GM12874 (cell line): ENCODE data around the gene ZFYVE9.

Experiments
- TF ChIP-seq, protein P1 (sequence below): IDR thresholded peaks from 2 replicates; pipeline ENCODE4 v1.5.1; 2011; ENCODE audit warnings: low read depth, mild to moderate bottlenecking, control low read depth, low read length, moderate library complexity; ENCODE audit not compliant: insufficient read depth

ZFYVE9 gene

DNA sequence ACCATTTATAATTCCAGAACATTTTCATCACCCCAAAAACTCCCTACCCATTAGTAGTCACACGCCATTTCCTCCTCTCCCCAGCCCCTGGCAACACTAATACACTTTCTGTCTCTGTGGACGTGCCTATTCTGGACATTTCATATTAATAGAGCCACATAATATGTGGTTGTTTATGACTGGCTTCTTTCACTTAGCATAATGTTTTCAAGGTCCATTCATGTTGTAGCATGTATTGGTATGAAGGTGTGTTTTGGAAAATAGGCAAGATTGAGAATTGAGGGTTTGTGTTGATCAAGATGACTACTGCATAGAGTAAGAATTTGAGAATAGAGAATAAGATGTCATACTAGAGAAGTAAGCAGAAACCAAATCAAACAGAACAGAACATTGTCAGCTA lies 67.5 kb downstream of the ZFYVE9 start:
- TF ChIP-seq, protein P1, sequence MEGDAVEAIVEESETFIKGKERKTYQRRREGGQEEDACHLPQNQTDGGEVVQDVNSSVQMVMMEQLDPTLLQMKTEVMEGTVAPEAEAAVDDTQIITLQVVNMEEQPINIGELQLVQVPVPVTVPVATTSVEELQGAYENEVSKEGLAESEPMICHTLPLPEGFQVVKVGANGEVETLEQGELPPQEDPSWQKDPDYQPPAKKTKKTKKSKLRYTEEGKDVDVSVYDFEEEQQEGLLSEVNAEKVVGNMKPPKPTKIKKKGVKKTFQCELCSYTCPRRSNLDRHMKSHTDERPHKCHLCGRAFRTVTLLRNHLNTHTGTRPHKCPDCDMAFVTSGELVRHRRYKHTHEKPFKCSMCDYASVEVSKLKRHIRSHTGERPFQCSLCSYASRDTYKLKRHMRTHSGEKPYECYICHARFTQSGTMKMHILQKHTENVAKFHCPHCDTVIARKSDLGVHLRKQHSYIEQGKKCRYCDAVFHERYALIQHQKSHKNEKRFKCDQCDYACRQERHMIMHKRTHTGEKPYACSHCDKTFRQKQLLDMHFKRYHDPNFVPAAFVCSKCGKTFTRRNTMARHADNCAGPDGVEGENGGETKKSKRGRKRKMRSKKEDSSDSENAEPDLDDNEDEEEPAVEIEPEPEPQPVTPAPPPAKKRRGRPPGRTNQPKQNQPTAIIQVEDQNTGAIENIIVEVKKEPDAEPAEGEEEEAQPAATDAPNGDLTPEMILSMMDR: no peak

DNA sequence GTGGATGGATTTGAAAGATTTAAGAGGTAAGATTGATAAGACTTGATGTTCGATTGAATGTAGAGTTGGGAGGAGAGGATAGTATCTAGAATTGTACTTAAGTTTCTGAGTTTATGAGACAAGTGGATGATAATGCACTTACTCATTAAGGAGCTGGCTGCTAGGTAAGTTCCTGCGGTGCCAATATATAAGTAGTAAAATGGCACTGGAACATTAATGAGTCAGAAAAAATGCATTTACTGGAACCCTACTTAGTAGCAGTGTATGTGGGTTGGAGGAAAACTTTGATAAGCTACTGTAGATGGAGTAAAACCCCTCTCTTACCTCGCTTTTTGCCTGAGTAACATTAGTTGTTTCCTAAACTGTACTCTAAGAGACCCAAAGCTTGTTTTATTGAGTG lies 68.2 kb downstream of the ZFYVE9 start:
- TF ChIP-seq, protein P1: no peak

DNA sequence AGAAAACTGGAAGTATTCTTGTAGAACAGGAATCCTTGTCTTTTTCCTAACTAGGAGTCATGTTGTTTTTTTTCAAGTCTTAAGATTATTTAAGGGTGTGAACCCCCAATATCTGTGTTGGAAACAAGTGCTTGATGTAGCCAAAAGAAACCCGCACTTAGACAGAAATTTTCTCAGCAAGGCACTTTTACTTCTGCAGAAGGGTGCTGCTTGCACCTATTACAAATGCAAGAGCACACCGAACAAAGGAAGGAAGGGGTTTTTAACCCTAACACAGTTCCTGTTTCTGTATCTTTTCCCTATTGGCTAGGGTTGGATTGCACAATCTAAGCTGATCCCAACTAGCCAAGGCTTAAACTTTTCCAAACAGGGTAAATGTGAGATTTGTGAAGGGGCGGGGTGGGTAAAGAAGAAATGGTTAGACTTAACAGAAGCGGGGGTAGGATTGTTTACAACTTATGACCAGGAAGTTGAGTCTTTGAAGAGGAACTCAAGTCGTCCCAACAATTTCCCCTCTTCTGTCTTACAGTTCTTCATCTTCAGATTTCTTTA lies 75.1 kb downstream of the ZFYVE9 start:
- TF ChIP-seq, protein P1: no peak

- TF ChIP-seq, protein P1: no peak
These were observed 83.3 kb downstream of the ZFYVE9 start for GRCh38 chr1:52225174-52225573.

DNA sequence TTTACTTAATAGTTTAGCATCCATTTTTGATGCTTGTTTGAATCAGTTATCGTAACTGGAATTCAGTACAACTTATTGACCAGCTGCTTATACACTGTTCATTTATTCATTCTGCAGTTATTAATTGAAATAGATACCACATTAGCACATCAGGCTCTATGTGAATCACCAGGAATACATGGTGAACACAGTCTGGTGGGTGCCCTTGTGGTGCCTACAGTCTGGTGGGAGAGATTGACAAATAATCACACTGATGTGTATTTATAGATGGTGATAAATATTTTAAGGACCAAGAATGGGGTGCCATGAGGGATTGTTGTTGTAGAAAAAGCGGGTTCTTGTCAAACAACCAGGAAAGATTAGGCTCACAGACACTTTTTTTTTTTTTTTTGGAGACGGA lies 87.6 kb downstream of the ZFYVE9 start:
- TF ChIP-seq, protein P1: no peak

GRCh38 chr1:52233463-52233862 lies 91.6 kb downstream of the ZFYVE9 start:
- TF ChIP-seq, protein P1: no peak

GRCh38 chr1:52234014-52234413 lies 92.1 kb downstream of the ZFYVE9 start:
- TF ChIP-seq, protein P1: no peak
